Renal pelvis (tissue), 4 donors: ENCODE measurements around the gene GAK. TPM values are rescaled to one million over a fixed set of nuclear protein-coding genes. Genes with fewer than 3 reads are reported as not detected.

Source experiments
- DNase-seq: peaks from one replicate; pipeline ENCODE4 v3.0.0-alpha.2; 2013
- polyA plus RNA-seq, 3 donors: library from polyadenylated mRNA; unstranded; fragments of 120-200 nt; gene quantifications; one replicate each; pipeline ENCODE4 v1.2.1, GENCODE V29; 2013; ENCODE audit not compliant: insufficient read length in 3 of 3

The GAK gene
- polyA plus RNA-seq, 3 donors, result 69.7 to 87.9 (median 73.2) TPM

DNA sequence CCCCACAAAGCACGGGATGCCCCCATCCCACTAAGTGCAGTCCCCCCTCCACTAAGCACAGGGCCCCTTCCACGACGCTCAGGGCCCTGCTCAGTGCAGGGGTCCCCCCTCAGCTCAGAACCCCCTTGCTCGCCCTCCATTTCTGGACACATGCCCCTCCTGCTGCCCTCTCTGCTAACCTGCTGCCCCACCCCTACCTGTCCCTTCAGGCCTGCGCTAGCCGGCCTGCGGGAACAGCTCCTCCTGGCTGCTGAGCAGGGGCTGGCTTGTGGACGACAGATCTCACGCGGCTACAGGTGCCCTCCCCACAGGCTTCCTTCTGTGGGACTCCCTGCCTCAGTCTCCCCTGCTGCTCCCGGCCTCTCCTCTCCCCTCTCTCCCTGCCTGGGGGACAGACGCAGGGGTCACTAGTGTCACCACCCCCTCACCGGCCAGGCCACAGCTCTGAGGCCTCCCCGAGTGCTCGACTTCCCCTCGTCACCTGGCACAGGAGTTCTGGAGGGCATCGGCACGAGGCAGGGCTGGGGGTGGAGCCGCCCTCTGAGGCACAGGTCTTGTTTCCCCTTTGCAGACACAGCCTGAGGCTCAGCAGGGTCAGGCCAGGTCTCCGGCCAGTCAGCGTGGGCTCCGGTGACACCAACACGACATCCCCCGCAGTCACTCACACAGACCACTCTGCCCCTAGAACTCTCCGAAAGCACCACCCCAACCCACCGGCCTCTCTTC lies 21.6 kb downstream of the GAK start:
- no peak for DNase-seq

GRCh38 chr4:909821-910220 lies 22.3 kb downstream of the GAK start:
- no peak for DNase-seq

- DNase-seq, result no peak
These were observed 23.0 kb downstream of the GAK start for GRCh38 chr4:909131-909571.

GRCh38 chr4:907691-908425 lies 24.3 kb downstream of the GAK start:
- DNase-seq, result no peak

DNA sequence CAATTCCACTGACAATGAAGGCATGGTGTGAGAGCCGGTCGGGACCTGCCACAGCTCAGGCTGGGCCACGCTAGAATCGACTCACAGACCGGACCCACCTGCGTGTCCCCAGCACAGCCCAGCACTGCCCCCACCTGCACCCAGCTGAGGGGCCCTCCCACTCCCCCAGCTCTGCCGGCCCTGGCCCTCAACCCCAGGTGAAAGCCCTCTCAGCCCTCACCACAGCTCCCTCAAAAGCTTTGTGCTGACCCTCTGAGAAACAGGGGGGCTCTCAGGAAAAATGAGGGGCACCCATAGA lies 25.1 kb downstream of the GAK start:
- no peak for DNase-seq

- no peak for DNase-seq
These were observed 25.6 kb downstream of the GAK start for GRCh38 chr4:906339-907102.

- DNase-seq, result no peak
These were observed 26.4 kb downstream of the GAK start for GRCh38 chr4:905485-906338.

GRCh38 chr4:903066-904046 lies 28.8 kb downstream of the GAK start:
- no peak for DNase-seq

DNA sequence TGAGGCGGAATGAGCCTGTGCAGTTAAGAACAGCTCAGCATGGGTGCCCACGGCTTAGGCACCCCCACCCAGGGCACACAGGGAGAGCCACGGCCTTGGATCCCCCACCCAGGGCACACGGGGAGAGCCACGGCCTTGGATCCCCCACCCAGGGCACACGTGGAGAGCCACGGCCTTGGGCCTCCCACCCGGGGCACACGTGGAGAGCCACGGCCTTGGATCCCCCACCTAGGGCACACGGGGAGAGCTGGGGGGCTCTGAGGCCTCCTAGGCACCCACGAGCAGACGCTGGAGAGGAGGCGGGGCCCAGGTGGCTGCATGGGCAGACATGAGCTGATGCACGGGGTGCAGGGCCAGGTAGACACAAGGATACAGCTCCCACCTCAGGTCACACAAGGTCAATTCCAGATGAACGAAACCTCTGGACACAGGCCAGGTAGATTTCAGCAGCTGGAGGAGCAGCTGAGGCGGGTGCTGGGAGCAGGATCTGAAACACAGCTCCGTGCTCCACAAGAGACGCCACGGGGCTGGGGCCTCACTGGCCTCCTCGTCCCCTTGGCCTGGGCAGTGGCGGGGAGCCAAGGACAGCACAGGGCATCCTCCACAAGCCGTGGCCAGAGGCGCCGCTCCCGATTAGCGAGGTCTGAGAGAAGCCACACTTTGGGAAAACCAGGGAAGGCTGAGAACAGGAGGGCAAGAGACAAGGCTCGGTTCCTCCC lies 30.8 kb downstream of the GAK start:
- no peak for DNase-seq

DNA sequence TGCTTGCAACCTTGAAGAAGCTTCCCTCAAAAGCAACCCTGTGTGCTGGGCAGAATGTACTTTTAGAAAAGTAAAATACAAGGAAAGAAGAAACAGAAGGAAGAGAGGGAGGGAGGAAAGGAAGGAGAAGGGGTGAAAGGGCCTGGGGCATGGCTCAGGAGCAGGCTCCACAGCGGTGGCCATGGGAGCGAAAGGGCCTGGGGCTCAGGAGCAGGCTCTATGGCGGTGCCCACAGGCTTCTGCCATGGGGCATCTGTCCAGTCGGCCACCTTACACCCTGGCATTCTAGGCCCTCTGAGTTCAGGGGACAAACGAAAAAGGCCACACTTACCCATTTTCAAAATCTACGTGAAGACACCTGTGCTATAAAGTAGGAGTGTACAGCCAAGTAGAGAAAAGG lies 31.4 kb downstream of the GAK start:
- no peak for DNase-seq

GRCh38 chr4:900073-900472 lies 32.0 kb downstream of the GAK start:
- no peak for DNase-seq

GRCh38 chr4:899556-899906 lies 32.6 kb downstream of the GAK start:
- no peak for DNase-seq

DNA sequence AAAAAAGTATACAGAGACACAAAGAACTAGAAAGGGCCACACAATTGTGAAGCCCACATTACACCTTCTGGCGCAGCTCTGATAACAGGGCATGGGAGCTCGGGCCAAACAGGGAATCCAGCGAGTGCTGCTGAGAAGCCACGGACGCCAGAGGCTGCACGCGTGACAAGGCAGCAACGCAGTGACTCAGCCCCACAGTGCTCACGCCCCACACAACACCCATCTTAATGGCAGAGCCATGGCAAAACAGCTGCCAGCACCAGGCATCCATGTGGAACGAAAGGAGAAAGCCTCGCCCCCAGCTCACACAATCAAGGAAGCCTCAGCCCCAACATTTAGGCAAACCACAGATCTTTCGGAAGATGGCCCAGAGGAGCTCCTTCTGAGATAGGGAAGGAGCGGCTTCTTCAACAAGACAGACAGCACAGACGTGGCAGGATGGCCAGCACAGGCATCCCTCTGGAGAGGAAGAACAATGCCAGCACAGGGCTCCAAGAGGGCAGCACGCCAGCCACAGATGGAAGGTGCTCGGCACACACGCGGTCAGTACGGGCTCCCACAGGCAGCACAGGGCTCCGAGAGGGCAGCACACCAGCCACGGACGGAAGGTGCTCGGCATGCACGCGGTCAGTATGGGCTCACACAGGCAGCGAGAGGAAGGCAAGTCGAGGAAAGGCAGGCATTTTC lies 33.1 kb downstream of the GAK start:
- no peak for DNase-seq

DNA sequence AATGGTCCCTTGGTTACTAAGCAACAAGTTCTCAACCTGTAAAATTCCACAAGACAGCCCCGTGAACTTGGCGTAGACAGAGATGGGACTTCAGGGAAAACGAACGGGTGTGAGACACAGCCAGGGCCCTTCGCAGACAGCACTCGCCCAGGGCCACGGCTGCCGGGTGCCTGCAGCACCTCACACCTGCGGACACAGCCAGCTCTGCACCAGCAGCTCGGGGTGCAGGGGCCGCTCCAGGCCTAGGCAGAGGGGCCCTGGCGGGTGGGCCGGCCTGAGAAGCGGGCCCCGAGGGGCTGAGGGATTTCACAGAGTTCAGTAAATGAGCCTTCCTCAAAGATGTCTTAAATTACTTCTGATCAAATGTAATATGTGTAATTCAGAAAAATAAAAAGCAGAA lies 34.0 kb downstream of the GAK start:
- DNase-seq, result no peak

- no peak for DNase-seq
These were observed 35.5 kb downstream of the GAK start for GRCh38 chr4:896630-897029.

DNA sequence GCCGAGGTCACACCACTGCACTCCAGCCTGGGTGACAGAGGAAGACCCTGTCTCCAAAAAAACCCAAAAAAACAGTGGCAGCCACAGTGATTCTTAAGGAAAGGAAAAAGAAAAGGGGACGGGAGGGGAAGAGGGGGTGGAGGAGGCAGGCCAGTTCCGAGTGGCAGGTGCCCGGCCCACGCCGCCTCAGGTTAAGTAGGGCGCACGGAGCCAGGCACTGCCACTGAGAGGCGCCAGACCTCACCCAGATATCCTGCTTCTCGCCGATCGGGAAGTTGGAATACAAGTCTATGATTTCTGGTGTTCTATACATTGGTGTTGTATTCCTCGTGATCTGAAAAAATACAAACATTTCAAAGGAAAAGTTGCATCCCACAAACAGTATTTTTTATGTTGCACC lies 35.9 kb downstream of the GAK start:
- no peak for DNase-seq

GRCh38 chr4:895596-895995 lies 36.5 kb downstream of the GAK start:
- no peak for DNase-seq

GRCh38 chr4:893995-894705 lies 38.0 kb downstream of the GAK start:
- no peak for DNase-seq
